Measurements from ENCODE around the gene KIF23. TPM values are rescaled to one million over a fixed set of nuclear protein-coding genes. Genes with fewer than 3 reads are reported as not detected.

The KIF23 gene
- total RNA-seq, 1 experiment from 2014 or later, result 74.2 TPM

- Histone ChIP-seq H3K27me3 (replicated peaks; ENCODE audit: control insufficient read depth, insufficient read depth, low read length) (no peaks in the 10 kb centered on the region), H3K36me3 (ENCODE audit: control insufficient read depth, insufficient read depth, low read length) (no peaks in the 10 kb centered on the region), H3K4me3 (ENCODE audit: low read depth, low read length) (no peak overlapping the region), H3K9me3 (no peaks in the 10 kb centered on the region), H3K4me1 (no peaks in the 10 kb centered on the region)
- H3K36me3 Mint-ChIP-seq (ENCODE audit: insufficient read depth, unreplicated experiment), result peaks cover 7% of the 10 kb centered on the region
- POLR2A ChIA-PET, result no interaction called here
- CTCF ChIA-PET, result no interaction called here
- no peaks in the 10 kb centered on the region for H3K27me3 Mint-ChIP-seq (ENCODE audit: insufficient read depth, unreplicated experiment)
- no peak overlapping the region for H3K27ac Mint-ChIP-seq (ENCODE audit: unreplicated experiment)
- no TSS peak for BruUV-seq (replicated peaks)
- DNase-seq, result no peak
- intact Hi-C loops (cut with micrococcal nuclease; ENCODE audit: unreplicated experiment), result no loop called here
- no peaks in the 10 kb centered on the region for H3K4me1 Mint-ChIP-seq (ENCODE audit: low read depth, unreplicated experiment)
- no peak overlapping the region for H3K4me3 Mint-ChIP-seq (ENCODE audit: unreplicated experiment)
- no peak for TF ChIP-seq CTCF (IDR thresholded peaks at IDR 0.05; ENCODE audit: insufficient read depth in 1 of 2, low read depth in 1 of 2, low read length in 1 of 2, severe bottlenecking in 1 of 2, unreplicated experiment in 1 of 2)
- H3K9me3 Mint-ChIP-seq (ENCODE audit: unreplicated experiment), result no peaks in the 10 kb centered on the region
Observed at GRCh38 chr15:69403594-69403993, 10.6 kb upstream of the KIF23 start.

- no TSS peak for BruUV-seq (replicated peaks)
- Mint-ChIP-seq H3K36me3 (ENCODE audit: insufficient read depth, unreplicated experiment) (peaks cover 7% of the 10 kb centered on the region), H3K27ac (ENCODE audit: unreplicated experiment) (no peak overlapping the region), H3K9me3 (ENCODE audit: unreplicated experiment) (no peaks in the 10 kb centered on the region), H3K4me1 (ENCODE audit: low read depth, unreplicated experiment) (no peaks in the 10 kb centered on the region), H3K27me3 (ENCODE audit: insufficient read depth, unreplicated experiment) (no peaks in the 10 kb centered on the region), H3K4me3 (ENCODE audit: unreplicated experiment) (no peak overlapping the region)
- no peak for DNase-seq
- Histone ChIP-seq H3K4me1 (no peaks in the 10 kb centered on the region), H3K27me3 (replicated peaks; ENCODE audit: control insufficient read depth, insufficient read depth, low read length) (no peaks in the 10 kb centered on the region), H3K36me3 (ENCODE audit: control insufficient read depth, insufficient read depth, low read length) (no peaks in the 10 kb centered on the region; the same call in 1 of the 2 replicates), H3K4me3 (ENCODE audit: low read depth, low read length) (no peak overlapping the region), H3K9me3 (no peaks in the 10 kb centered on the region)
- no peak for TF ChIP-seq CTCF (IDR thresholded peaks at IDR 0.05; ENCODE audit: insufficient read depth in 1 of 2, low read depth in 1 of 2, low read length in 1 of 2, severe bottlenecking in 1 of 2, unreplicated experiment in 1 of 2)
- ChIA-PET CTCF (no interaction called here), POLR2A (no interaction called here)
- intact Hi-C loops (cut with micrococcal nuclease; ENCODE audit: unreplicated experiment), result no loop called here
Observed at GRCh38 chr15:69405110-69405509, 9.0 kb upstream of the KIF23 start.

DNA sequence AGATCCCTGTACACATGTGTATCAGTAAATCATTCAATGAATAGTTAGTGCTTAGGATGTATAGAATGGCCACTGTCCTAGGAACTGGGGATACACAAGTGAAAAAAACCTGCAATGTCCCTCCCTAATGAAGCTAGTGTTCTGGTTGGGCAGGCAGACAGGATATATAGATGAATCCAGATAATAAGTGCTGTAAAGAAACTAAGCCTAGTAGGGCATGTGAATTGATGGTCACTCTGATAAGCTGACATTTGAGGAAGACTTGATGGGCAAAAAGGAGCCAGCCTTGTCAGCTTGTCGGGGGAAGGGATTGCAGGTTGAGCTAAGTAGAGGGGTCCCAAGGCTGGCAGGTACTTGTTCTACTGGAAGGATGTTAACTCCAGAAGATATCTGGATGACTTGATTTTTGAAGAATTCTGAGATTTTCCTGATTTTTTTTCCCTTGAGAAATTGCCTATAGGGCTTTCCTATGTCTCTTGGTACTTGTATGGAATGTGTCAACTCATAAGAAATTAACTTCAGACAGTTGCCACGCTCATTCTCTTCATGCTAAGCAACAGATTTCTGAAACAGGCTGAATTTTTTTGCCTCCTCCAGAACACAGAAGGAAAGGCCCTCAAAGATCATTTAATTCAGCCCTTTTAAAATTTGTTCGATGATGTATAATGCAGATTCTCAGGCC lies 6.3 kb upstream of the KIF23 start:
- H3K4me3 Mint-ChIP-seq (ENCODE audit: unreplicated experiment), result no peak overlapping the region
- BruUV-seq (replicated peaks), result no TSS peak
- H3K4me1 ChIP-seq, result peaks cover 8% of the 10 kb centered on the region; the same call in 1 of the 2 replicates
- no peaks in the 10 kb centered on the region for H3K27me3 Mint-ChIP-seq (ENCODE audit: insufficient read depth, unreplicated experiment)
- no peak for TF ChIP-seq CTCF (IDR thresholded peaks at IDR 0.05; ENCODE audit: insufficient read depth in 1 of 2, low read depth in 1 of 2, low read length in 1 of 2, severe bottlenecking in 1 of 2, unreplicated experiment in 1 of 2)
- intact Hi-C loops (cut with micrococcal nuclease; ENCODE audit: unreplicated experiment), result no loop called here
- H3K27me3 ChIP-seq (replicated peaks; ENCODE audit: control insufficient read depth, insufficient read depth, low read length), result no peaks in the 10 kb centered on the region
- H3K9me3 ChIP-seq, result no peaks in the 10 kb centered on the region
- POLR2A ChIA-PET, result no interaction called here
- no peaks in the 10 kb centered on the region for H3K9me3 Mint-ChIP-seq (ENCODE audit: unreplicated experiment)
- no peak overlapping the region for H3K4me3 ChIP-seq (ENCODE audit: low read depth, low read length)
- no peaks in the 10 kb centered on the region; the same call in 1 of the 2 replicates for H3K36me3 ChIP-seq (ENCODE audit: control insufficient read depth, insufficient read depth, low read length)
- no peak overlapping the region for H3K27ac Mint-ChIP-seq (ENCODE audit: unreplicated experiment)
- CTCF ChIA-PET, result no interaction called here
- H3K36me3 Mint-ChIP-seq (ENCODE audit: insufficient read depth, unreplicated experiment), result no peaks in the 10 kb centered on the region
- no peak for DNase-seq
- H3K4me1 Mint-ChIP-seq (ENCODE audit: low read depth, unreplicated experiment), result no peaks in the 10 kb centered on the region

Data from Caco-2 (cell line).